HEK293 (cell line): Measurements from ENCODE around the gene ZFYVE28.

ENCODE experiments used
- CTCF ChIA-PET: fragments of 350-600 bp; formaldehyde crosslinking; extraction: SDS; loops from one replicate; lab custom pipeline; 2021; ENCODE audit warnings: antibody characterized with exemption; lab: Yijun Ruan, JAX
- POLR2A ChIA-PET: fragments of 300-600 bp; formaldehyde crosslinking; extraction: SDS; loops from one replicate; lab custom pipeline; 2020; ENCODE audit warnings: antibody characterized with exemption, inconsistent platforms; lab: Yijun Ruan, JAX
- H3K27ac ChIP-seq: fragments of 200-500 bp; sonication (Bioruptor generic); 2 replicates; pipeline ENCODE4 v1.5.1; 2014; ENCODE audit warnings: low read depth, low read length, control low read depth, inconsistent platforms; ENCODE audit errors: extremely low read depth
- H3K36me3 ChIP-seq, 2 experiments: fragments of 200-500 bp in 1 of 2; sonication (Bioruptor generic) in 1 of 2; 1 replicate in 1 of 2; 2 replicates in 1 of 2; pipeline ENCODE4 v1.5.1; 2014 to 2017; ENCODE audit warnings: inconsistent platforms in 2 of 2, low read length in 2 of 2; ENCODE audit not compliant: control insufficient read depth in 2 of 2, insufficient read depth in 1 of 2
- H3K4me1 ChIP-seq: fragments of 200-500 bp; sonication (Bioruptor generic); 2 replicates; pipeline ENCODE4 v1.5.1; 2014; ENCODE audit warnings: mild to moderate bottlenecking, low read length, inconsistent platforms; ENCODE audit not compliant: control insufficient read depth, insufficient read depth
- H3K4me3 ChIP-seq: 2 replicates; pipeline ENCODE4 v1.5.1; 2011; ENCODE audit warnings: low read depth, mild to moderate bottlenecking, control low read depth, low read length, moderate library complexity
- H3K9me3 ChIP-seq: fragments of 200-500 bp; sonication (Bioruptor generic); 2 replicates; pipeline ENCODE4 v1.5.1; 2014; ENCODE audit warnings: low read depth, low read length, inconsistent platforms; ENCODE audit not compliant: control insufficient read depth, insufficient read depth
- AEBP2 ChIP-seq: fragments of 450-650 bp; formaldehyde crosslinking; IDR thresholded peaks from 2 replicates; pipeline ENCODE4 v1.5.1; 2016; ENCODE audit warnings: missing biosample characterization, missing genetic modification characterization, borderline replicate concordance
- KLF7 ChIP-seq: fragments of 450-650 bp; formaldehyde crosslinking; IDR thresholded peaks from 2 replicates; pipeline ENCODE4 v1.5.1; 2016; ENCODE audit warnings: missing biosample characterization, missing genetic modification characterization, borderline replicate concordance
- SP2 ChIP-seq: fragments of 450-650 bp; formaldehyde crosslinking; IDR thresholded peaks from 2 replicates; pipeline ENCODE4 v1.5.1; 2016; ENCODE audit warnings: missing biosample characterization, missing genetic modification characterization
- ZBTB21 ChIP-seq: fragments of 450-650 bp; formaldehyde crosslinking; IDR thresholded peaks from 2 replicates; pipeline ENCODE4 v1.5.1; 2017; ENCODE audit warnings: missing biosample characterization, missing genetic modification characterization
- ZNF155 ChIP-seq: fragments of 450-650 bp; formaldehyde crosslinking; IDR thresholded peaks from 2 replicates; pipeline ENCODE4 v1.5.1; 2016; ENCODE audit warnings: missing biosample characterization, missing genetic modification characterization
- ZNF221 ChIP-seq: fragments of 450-650 bp; formaldehyde crosslinking; IDR thresholded peaks from 2 replicates; pipeline ENCODE4 v1.5.1; 2017; ENCODE audit warnings: missing biosample characterization, missing genetic modification characterization, borderline replicate concordance
- ZNF341 ChIP-seq: fragments of 450-650 bp; formaldehyde crosslinking; IDR thresholded peaks from 2 replicates; pipeline ENCODE4; 2016; ENCODE audit warnings: low read depth, missing biosample characterization, missing genetic modification characterization
- ZNF404 ChIP-seq: fragments of 450-650 bp; formaldehyde crosslinking; IDR thresholded peaks from 2 replicates; pipeline ENCODE4 v1.5.1; 2017; ENCODE audit warnings: missing biosample characterization, missing genetic modification characterization
- ZNF416 ChIP-seq: fragments of 450-650 bp; formaldehyde crosslinking; IDR thresholded peaks from 2 replicates; pipeline ENCODE4 v1.5.1; 2016; ENCODE audit warnings: missing biosample characterization, missing genetic modification characterization
- ZNF488 ChIP-seq: fragments of 450-650 bp; formaldehyde crosslinking; IDR thresholded peaks from 2 replicates; pipeline ENCODE4 v1.5.1; 2016; ENCODE audit warnings: missing biosample characterization, missing genetic modification characterization
- ZNF624 ChIP-seq: fragments of 450-650 bp; formaldehyde crosslinking; IDR thresholded peaks from 2 replicates; pipeline ENCODE4 v1.5.1; 2017; ENCODE audit warnings: missing biosample characterization, missing genetic modification characterization
- ZNF677 ChIP-seq: fragments of 450-650 bp; IDR thresholded peaks from 2 replicates; pipeline ENCODE4 v1.5.0; 2018; ENCODE audit warnings: missing biosample characterization, mild to moderate bottlenecking, missing genetic modification characterization, moderate library complexity
- ZNF692 ChIP-seq: fragments of 450-650 bp; formaldehyde crosslinking; IDR thresholded peaks from 2 replicates; pipeline ENCODE4 v1.5.1; 2016; ENCODE audit warnings: missing biosample characterization, missing genetic modification characterization
- TF ChIP-seq, protein P1 (sequence below): fragments of 450-650 bp; formaldehyde crosslinking; IDR thresholded peaks from 2 replicates; pipeline ENCODE4 v1.5.1; 2016; ENCODE audit warnings: missing biosample characterization, missing genetic modification characterization
- TF ChIP-seq, protein P2 (sequence below): fragments of 450-650 bp; formaldehyde crosslinking; conservative IDR thresholded peaks from 2 replicates; pipeline ENCODE4 v1.5.1; 2016; ENCODE audit warnings: low read depth, missing biosample characterization, missing genetic modification characterization
- TF ChIP-seq, protein P3 (sequence below): fragments of 450-650 bp; formaldehyde crosslinking; IDR thresholded peaks from 2 replicates; pipeline ENCODE4 v1.5.1; 2016; ENCODE audit warnings: missing biosample characterization, missing genetic modification characterization

The ZFYVE28 gene

DNA sequence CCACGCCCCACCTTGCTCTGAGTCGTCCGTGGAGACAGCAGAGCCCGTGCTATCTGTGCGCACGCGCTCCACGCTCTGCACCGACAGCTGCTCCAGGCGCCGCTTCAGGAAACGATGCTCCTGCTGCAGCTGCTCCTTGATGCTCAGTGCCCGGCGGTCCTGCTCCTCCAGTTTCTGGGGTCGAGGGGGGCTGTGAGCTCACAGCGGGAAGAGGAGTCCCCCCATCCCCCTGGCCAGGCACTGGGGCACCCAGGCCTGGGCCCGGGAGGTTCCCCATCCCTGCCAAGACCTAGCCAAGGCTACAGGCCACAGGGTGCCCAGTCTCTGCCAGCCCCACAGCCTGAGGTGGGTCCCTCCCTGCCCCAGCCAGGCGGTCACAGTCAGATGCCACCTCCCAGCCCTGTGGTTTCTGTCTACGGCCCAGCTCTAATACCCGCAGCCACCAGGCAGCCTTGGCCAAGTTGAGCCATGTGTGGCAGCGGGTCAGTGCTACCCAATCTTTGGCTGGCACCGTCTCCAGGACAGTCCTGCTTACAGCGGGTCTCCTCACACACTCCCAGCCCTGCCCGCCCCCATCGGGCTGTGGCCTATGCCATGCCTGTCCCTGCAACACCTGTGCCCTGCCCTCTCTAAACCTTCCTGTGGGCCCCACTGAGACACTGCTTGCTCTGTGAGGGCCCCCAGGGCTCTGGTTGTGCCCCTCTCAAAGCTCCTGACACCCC lies 167.2 kb downstream of the ZFYVE28 start:
- ChIA-PET CTCF (no interaction called here), POLR2A (interaction anchor here (1.5 kb wide), 1 partner anchor 9 kb away, joined by 3 read pairs; the partner anchor contains the start of genes HAUS3 and POLN)
- no peak overlapping the region for H3K4me3 ChIP-seq
- no peaks in the 10 kb centered on the region for H3K9me3 ChIP-seq
- TF ChIP-seq, protein P1, sequence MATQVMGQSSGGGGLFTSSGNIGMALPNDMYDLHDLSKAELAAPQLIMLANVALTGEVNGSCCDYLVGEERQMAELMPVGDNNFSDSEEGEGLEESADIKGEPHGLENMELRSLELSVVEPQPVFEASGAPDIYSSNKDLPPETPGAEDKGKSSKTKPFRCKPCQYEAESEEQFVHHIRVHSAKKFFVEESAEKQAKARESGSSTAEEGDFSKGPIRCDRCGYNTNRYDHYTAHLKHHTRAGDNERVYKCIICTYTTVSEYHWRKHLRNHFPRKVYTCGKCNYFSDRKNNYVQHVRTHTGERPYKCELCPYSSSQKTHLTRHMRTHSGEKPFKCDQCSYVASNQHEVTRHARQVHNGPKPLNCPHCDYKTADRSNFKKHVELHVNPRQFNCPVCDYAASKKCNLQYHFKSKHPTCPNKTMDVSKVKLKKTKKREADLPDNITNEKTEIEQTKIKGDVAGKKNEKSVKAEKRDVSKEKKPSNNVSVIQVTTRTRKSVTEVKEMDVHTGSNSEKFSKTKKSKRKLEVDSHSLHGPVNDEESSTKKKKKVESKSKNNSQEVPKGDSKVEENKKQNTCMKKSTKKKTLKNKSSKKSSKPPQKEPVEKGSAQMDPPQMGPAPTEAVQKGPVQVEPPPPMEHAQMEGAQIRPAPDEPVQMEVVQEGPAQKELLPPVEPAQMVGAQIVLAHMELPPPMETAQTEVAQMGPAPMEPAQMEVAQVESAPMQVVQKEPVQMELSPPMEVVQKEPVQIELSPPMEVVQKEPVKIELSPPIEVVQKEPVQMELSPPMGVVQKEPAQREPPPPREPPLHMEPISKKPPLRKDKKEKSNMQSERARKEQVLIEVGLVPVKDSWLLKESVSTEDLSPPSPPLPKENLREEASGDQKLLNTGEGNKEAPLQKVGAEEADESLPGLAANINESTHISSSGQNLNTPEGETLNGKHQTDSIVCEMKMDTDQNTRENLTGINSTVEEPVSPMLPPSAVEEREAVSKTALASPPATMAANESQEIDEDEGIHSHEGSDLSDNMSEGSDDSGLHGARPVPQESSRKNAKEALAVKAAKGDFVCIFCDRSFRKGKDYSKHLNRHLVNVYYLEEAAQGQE = no peak
- TF ChIP-seq ZNF692 (tag by site-specific recombination) = 0 out of 2 replicates have a peak, but pooled peaks have one; percentile 19
- H3K36me3 ChIP-seq = peaks cover 0 to 71% of the 10 kb centered on the region in 2 experiments; a peak in 1 of 3 replicates
- H3K27ac ChIP-seq = no peak overlapping the region
- H3K4me1 ChIP-seq = no peaks in the 10 kb centered on the region

- Histone ChIP-seq H3K4me1 (no peaks in the 10 kb centered on the region), H3K36me3 (peaks cover 0 to 64% of the 10 kb centered on the region in 2 experiments; a peak in 1 of 3 replicates), H3K27ac (no peak overlapping the region), H3K9me3 (no peaks in the 10 kb centered on the region)
- POLR2A ChIA-PET = no interaction called here
- TF ChIP-seq AEBP2 (tag by site-specific recombination) (no peak), ZNF404 (tag by site-specific recombination) (no peak), ZNF155 (tag by site-specific recombination) (no peak), ZNF624 (no peak), KLF7 (no peak), ZNF221 (tag by site-specific recombination) (no peak), ZNF341 (tag by site-specific recombination) (no peak), SP2 (tag by site-specific recombination) (no peak), ZNF488 (tag by site-specific recombination) (no peak), ZBTB21 (tag by site-specific recombination) (no peak), ZNF416 (tag by site-specific recombination) (no peak), ZNF677 (tag by site-specific recombination) (no peak)
- TF ChIP-seq, protein P2, sequence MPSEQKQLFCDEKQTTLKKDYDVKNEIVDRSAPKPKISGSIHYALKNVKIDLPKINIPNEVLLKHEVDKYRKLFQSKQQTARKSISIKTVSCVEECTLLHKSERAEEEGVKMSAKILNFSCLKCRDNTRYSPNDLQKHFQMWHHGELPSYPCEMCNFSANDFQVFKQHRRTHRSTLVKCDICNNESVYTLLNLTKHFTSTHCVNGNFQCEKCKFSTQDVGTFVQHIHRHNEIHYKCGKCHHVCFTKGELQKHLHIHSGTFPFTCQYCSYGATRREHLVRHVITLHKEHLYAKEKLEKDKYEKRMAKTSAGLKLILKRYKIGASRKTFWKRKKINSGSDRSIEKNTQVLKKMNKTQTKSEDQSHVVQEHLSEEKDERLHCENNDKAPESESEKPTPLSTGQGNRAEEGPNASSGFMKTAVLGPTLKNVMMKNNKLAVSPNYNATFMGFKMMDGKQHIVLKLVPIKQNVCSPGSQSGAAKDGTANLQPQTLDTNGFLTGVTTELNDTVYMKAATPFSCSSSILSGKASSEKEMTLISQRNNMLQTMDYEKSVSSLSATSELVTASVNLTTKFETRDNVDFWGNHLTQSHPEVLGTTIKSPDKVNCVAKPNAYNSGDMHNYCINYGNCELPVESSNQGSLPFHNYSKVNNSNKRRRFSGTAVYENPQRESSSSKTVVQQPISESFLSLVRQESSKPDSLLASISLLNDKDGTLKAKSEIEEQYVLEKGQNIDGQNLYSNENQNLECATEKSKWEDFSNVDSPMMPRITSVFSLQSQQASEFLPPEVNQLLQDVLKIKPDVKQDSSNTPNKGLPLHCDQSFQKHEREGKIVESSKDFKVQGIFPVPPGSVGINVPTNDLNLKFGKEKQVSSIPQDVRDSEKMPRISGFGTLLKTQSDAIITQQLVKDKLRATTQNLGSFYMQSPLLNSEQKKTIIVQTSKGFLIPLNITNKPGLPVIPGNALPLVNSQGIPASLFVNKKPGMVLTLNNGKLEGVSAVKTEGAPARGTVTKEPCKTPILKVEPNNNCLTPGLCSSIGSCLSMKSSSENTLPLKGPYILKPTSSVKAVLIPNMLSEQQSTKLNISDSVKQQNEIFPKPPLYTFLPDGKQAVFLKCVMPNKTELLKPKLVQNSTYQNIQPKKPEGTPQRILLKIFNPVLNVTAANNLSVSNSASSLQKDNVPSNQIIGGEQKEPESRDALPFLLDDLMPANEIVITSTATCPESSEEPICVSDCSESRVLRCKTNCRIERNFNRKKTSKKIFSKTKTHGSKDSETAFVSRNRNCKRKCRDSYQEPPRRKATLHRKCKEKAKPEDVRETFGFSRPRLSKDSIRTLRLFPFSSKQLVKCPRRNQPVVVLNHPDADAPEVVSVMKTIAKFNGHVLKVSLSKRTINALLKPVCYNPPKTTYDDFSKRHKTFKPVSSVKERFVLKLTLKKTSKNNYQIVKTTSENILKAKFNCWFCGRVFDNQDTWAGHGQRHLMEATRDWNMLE (tag by site-specific recombination) = no peak
- TF ChIP-seq, protein P3, sequence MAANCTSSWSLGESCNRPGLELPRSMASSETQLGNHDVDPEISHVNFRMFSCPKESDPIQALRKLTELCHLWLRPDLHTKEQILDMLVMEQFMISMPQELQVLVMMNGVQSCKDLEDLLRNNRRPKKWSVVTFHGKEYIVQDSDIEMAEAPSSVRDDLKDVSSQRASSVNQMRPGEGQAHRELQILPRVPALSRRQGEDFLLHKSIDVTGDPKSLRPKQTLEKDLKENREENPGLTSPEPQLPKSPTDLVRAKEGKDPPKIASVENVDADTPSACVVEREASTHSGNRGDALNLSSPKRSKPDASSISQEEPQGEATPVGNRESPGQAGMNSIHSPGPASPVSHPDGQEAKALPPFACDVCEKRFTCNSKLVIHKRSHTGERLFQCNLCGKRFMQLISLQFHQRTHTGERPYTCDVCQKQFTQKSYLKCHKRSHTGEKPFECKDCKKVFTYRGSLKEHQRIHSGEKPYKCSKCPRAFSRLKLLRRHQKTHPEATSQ = no peak
- TF ChIP-seq, all 188 proteins: peak for 0
- no peak overlapping the region for H3K4me3 ChIP-seq
- CTCF ChIA-PET = no interaction called here
Measured at GRCh38 chr4:2250357-2251072, 167.9 kb downstream of the ZFYVE28 start.
